Measurements from ENCODE around the gene SYT1. TPM values are rescaled to one million over a fixed set of nuclear protein-coding genes. Genes with fewer than 3 reads are reported as not detected.

Gene SYT1
- total RNA-seq, 1 donor from 2014 or later, result 0.36 TPM

- no peak for ATAC-seq
These were observed 372.3 kb downstream of the SYT1 start for GRCh38 chr12:79236920-79237319.

DNA sequence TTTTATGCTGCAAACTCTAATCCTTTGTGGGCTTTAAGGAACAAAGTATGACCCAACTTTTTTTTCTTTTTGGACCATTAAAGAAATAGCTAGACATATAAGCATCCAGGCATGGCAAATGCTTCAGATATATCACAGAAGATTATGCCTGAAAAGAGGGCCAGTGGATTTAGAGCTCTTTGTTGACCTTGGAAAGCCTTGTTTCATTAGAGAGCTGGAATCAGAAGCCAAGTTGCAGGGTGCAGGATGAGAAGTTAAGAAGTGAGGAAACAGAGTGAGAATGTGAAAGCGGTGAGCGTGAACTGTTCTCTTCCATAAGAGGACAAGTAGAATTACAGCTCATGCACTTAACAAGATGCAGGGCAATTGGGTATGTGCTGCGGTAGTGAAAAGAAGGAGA lies 373.7 kb downstream of the SYT1 start:
- ATAC-seq, result no peak

GRCh38 chr12:79247494-79247893 lies 382.9 kb downstream of the SYT1 start:
- ATAC-seq, result no peak

GRCh38 chr12:79250186-79250585 lies 385.6 kb downstream of the SYT1 start:
- ATAC-seq, result no peak

- peak; percentile 48 for ATAC-seq
These were observed 386.6 kb downstream of the SYT1 start for GRCh38 chr12:79250960-79251755.

GRCh38 chr12:79252358-79253075 lies 387.9 kb downstream of the SYT1 start:
- no peak for ATAC-seq

- ATAC-seq, result no peak
These were observed 390.7 kb downstream of the SYT1 start for GRCh38 chr12:79255288-79255687.

GRCh38 chr12:79260923-79261322 lies 396.3 kb downstream of the SYT1 start:
- ATAC-seq, result no peak

DNA sequence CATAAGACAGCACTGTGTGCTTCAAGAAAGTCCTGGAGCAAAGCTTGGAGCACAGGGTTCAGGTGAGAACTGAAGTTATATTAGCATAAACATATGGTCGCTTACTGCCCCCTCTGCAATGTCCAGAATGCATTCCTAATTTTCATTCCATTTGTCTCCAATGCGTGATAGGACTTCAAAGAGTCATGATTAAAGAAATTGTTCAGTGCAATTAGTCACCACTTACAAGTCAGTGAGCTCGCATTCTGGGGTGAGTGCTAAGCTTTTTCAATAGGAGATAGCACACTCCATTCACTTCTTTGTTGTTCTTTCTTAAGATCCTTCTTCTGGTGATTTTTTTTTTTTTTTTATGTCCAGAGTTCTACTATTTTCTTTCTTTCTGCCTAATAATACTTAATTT lies 398.4 kb downstream of the SYT1 start:
- ATAC-seq, result no peak

GRCh38 chr12:79266343-79267144 lies 402.0 kb downstream of the SYT1 start:
- ATAC-seq, result no peak

DNA sequence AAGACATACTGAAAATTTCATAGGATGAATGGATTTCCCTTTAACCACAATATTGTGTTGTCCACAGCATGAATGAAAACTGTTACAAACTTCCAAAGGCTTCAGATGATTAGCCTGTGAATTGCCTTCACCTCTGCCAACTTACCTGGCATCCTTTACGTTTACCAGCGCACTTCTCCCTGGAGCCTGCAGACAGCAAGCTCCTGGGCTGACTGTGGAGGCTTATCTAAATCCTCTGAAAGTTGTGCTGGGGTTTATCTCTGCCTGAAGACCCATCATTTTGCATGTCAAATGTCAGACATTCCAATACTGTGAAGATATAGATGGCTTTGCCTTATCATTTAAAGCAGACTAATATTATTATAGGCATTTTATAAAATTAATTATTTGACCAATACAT lies 403.0 kb downstream of the SYT1 start:
- ATAC-seq, result no peak

- no peak for ATAC-seq
These were observed 410.0 kb downstream of the SYT1 start for GRCh38 chr12:79274501-79275064.

- no peak for ATAC-seq
These were observed 411.1 kb downstream of the SYT1 start for GRCh38 chr12:79275631-79276030.

DNA sequence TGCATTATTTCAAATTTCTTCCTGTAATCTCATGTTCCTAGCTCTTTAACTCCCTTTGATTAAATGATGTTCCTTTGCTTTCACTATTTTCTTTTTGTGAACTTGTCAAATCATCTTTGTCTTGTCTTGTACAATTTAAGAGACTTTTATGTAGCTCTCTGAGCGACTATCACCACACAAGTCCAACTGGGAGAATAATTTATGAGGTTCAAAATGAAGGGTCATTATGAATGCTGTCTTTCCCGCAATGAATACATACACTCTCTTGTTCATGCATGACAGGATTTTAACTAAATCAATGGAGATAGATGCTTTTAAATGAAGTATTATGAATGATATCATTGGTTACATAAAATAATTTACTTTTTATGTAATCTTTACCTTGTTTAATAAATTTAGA lies 418.8 kb downstream of the SYT1 start:
- ATAC-seq, result no peak

DNA sequence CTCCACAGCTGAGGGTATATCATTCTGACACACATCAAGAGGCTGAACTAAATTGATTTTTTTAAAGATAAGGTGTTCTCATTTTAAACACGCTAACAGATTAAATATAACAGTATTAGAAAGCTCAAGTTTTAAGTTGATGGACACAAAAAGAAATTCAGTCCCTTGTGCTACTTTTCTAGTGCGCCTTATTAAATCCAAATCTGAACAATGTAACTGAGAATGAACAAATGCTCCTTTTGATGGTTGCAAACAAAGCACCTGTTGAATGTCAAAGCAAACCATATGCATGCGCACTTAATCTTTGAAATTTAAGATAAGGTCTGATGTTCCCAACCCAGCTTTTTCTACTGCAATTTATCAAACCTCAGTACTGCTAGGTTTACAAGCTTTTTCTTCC lies 424.3 kb downstream of the SYT1 start:
- ATAC-seq, result no peak

DNA sequence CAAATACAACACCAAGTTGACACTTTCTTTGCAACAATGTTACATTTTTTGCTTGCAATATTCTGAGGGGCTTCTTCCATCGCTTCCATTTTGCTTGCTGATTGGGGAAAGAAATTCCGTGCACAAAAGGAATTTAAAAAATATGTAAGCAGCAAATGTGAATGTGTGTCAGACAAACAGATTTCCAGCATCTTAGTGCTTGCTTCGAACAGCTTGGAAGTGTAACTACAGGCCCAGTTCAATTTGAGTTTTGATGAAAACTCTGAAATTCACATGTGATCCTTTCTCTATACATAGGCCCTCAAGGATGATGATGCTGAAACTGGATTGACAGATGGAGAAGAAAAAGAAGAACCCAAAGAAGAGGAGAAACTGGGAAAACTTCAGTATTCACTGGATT lies 427.1 kb downstream of the SYT1 start:
- no peak for ATAC-seq

GRCh38 chr12:79294590-79294989 lies 430.0 kb downstream of the SYT1 start:
- no peak for ATAC-seq

- no peak for ATAC-seq
These were observed 431.0 kb downstream of the SYT1 start for GRCh38 chr12:79295572-79295971.

DNA sequence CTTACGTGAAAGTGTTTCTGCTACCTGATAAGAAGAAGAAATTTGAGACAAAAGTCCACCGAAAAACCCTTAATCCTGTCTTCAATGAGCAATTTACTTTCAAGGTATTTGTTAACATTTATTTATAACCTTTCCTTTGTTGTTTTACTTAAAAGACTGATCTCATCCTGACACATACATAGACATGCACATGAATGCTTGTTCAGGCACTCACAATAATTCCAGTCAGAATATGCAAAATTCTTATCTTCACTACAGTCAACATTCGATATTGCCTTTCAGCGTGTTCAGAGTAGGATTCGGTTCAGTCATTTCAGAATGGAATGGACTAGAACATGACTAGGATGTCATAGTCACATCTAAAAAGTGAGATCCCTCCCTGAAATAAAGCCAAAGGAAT lies 431.6 kb downstream of the SYT1 start:
- ATAC-seq, result no peak

GRCh38 chr12:79296871-79297270 lies 432.3 kb downstream of the SYT1 start:
- no peak for ATAC-seq

DNA sequence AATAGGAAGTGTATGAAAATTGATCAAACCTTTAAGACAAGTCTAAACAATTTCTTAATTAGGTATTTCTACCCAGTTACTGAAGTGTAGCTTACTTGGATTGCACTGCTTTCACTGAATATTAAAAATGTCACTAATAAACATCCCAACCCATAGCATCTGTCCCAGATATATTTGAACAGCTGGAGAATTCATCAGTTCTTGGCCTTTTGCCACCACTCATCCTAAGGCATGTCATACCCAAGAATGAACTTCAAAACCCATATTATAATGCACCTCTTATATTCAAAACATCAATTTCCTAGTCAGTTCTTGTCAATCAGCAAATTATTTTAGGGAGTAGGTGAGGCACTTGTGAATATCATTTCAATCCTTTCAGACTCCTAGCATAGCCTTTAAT lies 433.9 kb downstream of the SYT1 start:
- no peak for ATAC-seq

DNA sequence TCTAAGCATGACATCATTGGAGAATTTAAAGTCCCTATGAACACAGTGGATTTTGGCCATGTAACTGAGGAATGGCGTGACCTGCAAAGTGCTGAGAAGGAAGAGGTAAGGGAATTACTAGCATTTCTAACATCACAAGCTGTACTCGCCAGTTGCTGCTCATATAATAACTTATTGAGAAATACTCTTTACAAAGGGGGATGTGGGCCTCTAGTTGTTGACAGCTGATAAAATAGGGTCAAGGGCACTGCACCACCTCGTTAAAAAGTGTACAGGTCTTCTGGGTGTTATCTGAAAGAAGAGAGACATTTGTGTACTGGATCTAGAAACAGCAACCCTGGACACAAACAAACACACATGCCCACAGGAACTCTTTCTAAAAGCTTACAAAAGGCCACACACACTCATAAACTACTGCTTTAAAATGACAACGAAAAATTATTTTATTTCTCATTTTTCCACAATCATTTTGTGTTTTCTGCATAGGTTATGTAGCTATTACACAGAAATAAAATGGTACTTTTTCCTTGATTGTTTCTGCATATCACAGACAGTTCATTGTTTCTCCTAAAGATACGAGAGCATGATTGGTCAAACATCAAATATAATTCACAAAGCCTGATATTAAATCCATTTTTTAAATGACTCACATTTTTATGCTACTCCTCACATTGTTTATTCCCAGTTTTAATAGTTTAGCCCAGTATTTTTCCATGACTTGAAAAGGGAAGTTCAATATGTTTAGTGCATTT lies 435.0 kb downstream of the SYT1 start:
- ATAC-seq, result no peak

Data from esophagus mucosa (tissue), 1 donor.